ENCODE data around the gene GPHN.

GRCh38 chr14:67031920-67032774 is 524.2 kb downstream of the GPHN start:
- TF ChIP-seq REST (IDR thresholded peaks at IDR 0.05; ENCODE audit: insufficient read depth in 1 of 2, low read depth in 2 of 2, low read length in 2 of 2): no peak
- TF ChIP-seq POLR2AphosphoS5 (IDR thresholded peaks at IDR 0.05; ENCODE audit: low read depth, low read length): no peak
- TF ChIP-seq SIN3A (IDR thresholded peaks at IDR 0.05; ENCODE audit: borderline replicate concordance, insufficient read depth, low read length): no peak

Data from PFSK-1 (cell line).